ENCODE measurements around the gene TAF1B. TPM values are rescaled to one million over a fixed set of nuclear protein-coding genes. Genes with fewer than 3 reads are reported as not detected.
A peak's percentile ranks its signal among the peaks of the same experiment; 100 is the strongest.

Gene TAF1B
- total RNA-seq, 5 donors from 2014 or later (not counting 1 experiment from before 2014, with no cell fraction given): 9.2 to 21.7 (median 15.2) TPM

- no peaks in the 10 kb centered on the region for H3K9me3 ChIP-seq
- no peak overlapping the region for H3K27ac ChIP-seq (ENCODE audit: low read length)
- H3K27me3 Mint-ChIP-seq: peaks cover 0 to 1% of the 10 kb centered on the region in 2 donors
- ChIA-PET POLR2A (no interaction called here), CTCF (interaction anchor here in 1 of 2 donors (0.7 kb wide), 1 partner anchor 108 kb away, joined by 6 read pairs; no protein-coding TSS in a partner anchor)
- no peak for ATAC-seq (replicated peaks in 1 of 4)
- no peaks in the 10 kb centered on the region for H3K36me3 ChIP-seq (ENCODE audit: control insufficient read depth in 2 of 2, extremely low read depth in 1 of 2, insufficient read depth in 1 of 2, low read length in 1 of 2)
- no peak for DNase-seq
- no peak overlapping the region for H3K4me3 ChIP-seq (ENCODE audit: control insufficient read depth in 1 of 2, extremely low read depth in 1 of 2, low read length in 1 of 2)
- 93% methylated on average over 7 of the region's 8 CpGs for WGBS (ENCODE audit: insufficient coverage)
- no peak overlapping the region for H3K27ac Mint-ChIP-seq
- H3K27me3 ChIP-seq (replicated peaks in 1 of 2; ENCODE audit: control insufficient read depth in 2 of 2, extremely low read depth in 1 of 2, insufficient read depth in 2 of 2, low read length in 1 of 2): peaks cover 0 to 11% of the 10 kb centered on the region in 2 experiments
- peaks cover 6 to 48% of the 10 kb centered on the region in 2 experiments for H3K4me1 ChIP-seq (ENCODE audit: control insufficient read depth in 1 of 2, extremely low read depth in 1 of 2, insufficient read depth in 2 of 2, low read length in 2 of 2)
- no peaks in the 10 kb centered on the region for H3K9me3 Mint-ChIP-seq
- no peaks in the 10 kb centered on the region for H3K36me3 Mint-ChIP-seq
- H3K4me3 Mint-ChIP-seq: no peak overlapping the region
- peaks cover 17 to 40% (median 25%) of the 10 kb centered on the region in 3 donors for H3K4me1 Mint-ChIP-seq
Observed at GRCh38 chr2:9802576-9802993, 40.7 kb upstream of the TAF1B start.

DNA sequence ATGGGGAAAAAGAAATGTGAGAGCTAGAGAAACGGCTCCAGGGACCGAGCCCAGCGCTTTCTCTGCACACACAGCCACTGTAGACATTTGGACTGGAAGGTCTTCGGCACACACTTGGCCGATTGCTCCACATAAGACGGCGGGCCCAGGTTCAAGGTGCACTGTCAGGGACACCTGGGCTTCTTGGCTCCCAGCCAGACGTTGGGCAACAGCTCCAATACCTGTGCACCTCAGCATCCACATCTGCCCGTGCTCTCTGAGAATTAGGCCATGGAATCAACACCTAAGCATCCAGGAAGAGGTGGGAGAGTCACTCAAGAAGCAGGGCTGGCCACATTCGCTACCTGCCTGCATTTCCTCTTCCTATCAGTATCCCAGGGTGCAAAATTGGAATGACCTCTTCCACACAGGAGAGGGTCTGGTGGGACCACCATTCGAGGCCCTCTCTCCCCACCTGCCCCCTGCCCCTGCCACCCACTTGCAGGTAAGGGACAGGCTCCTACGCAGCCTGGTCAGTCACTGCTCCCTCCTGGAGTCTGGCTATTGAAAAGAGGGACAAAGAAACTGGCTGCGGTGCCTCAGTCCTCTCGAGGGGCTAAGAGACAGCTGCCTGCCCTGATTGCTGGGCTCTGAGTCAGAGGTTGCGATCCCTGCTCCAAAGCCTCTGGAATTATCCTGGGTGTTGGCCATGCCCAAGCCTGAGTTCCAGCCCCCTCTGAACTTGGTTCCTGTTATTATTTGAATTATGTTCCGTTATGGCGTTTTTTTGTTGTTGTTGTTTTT is 40.1 kb upstream of the TAF1B start:
- H3K4me3 Mint-ChIP-seq: no peak overlapping the region
- no peak for ATAC-seq (replicated peaks in 1 of 4)

DNA sequence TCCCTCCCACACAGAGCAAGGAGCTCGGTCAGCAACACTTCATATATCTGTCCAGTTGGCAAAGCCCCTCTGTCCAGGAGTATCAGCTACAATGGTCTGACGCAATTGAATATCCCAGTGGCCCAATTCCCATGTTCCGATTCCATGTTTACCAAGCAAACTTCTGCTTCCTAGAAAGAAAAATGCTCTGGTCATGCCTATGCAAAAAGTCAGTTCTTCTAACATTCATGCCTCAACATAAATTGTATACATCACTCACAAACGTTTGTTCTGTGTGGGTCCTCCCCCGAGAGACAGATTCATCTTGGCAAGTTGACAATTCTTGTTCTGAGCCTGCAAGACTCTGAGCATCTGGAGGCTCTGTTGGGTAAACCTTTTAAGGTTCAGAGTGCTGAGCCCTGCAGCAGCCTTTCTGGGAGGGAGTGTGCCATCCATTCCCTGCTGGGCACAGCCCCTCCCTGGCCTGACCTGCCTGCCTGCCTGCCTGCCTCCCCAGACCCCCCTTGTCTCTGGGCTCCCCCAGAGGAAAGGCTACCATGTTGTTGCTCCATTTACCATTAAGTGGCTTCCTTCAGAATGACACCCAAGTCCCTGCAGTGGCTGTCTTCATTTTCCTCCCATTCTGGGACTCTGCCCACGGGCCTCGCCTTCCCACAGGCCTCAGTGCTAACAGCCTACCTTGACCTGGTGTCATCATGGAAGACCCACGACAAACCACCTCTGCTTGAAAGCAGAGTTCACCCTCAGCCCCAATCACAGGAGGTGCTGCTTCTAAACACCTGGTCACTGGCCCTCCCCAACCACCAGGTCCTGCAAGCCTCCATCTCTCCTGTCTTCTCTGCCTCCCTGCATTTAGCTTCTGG is 37.6 kb upstream of the TAF1B start:
- Mint-ChIP-seq H3K4me3 (no peak overlapping the region), H3K9me3 (no peaks in the 10 kb centered on the region), H3K27ac (no peak overlapping the region)

More for the DNA sequence above, 40.1 kb upstream of the TAF1B start:
- H3K4me1 ChIP-seq (ENCODE audit: control insufficient read depth in 1 of 2, extremely low read depth in 1 of 2, insufficient read depth in 2 of 2, low read length in 2 of 2): peaks cover 6 to 46% of the 10 kb centered on the region in 2 experiments
- peaks cover 17 to 36% (median 25%) of the 10 kb centered on the region in 3 donors for H3K4me1 Mint-ChIP-seq
- no peaks in the 10 kb centered on the region for H3K36me3 Mint-ChIP-seq
- H3K27ac ChIP-seq (ENCODE audit: low read length): no peak overlapping the region
- ChIA-PET POLR2A (no interaction called here), CTCF (interaction anchor here in 1 of 2 donors (0.6 kb wide), 1 partner anchor 140 kb away, joined by 5 read pairs; no protein-coding TSS in a partner anchor)
- peak in 1 of 35 experiments; percentile 17 for DNase-seq
- no peak overlapping the region for H3K27ac Mint-ChIP-seq
- no peaks in the 10 kb centered on the region for H3K9me3 ChIP-seq
- WGBS (ENCODE audit: insufficient coverage): 79% methylated on average over 13 of the region's 17 CpGs
- no peaks in the 10 kb centered on the region for H3K9me3 Mint-ChIP-seq
- H3K36me3 ChIP-seq (ENCODE audit: control insufficient read depth in 2 of 2, extremely low read depth in 1 of 2, insufficient read depth in 1 of 2, low read length in 1 of 2): no peaks in the 10 kb centered on the region
- H3K27me3 Mint-ChIP-seq: peaks cover 0 to 1% of the 10 kb centered on the region in 2 donors
- H3K4me3 ChIP-seq (ENCODE audit: control insufficient read depth in 1 of 2, extremely low read depth in 1 of 2, low read length in 1 of 2): no peak overlapping the region
- peaks cover 0 to 14% of the 10 kb centered on the region in 2 experiments for H3K27me3 ChIP-seq (replicated peaks in 1 of 2; ENCODE audit: control insufficient read depth in 2 of 2, extremely low read depth in 1 of 2, insufficient read depth in 2 of 2, low read length in 1 of 2)

DNA sequence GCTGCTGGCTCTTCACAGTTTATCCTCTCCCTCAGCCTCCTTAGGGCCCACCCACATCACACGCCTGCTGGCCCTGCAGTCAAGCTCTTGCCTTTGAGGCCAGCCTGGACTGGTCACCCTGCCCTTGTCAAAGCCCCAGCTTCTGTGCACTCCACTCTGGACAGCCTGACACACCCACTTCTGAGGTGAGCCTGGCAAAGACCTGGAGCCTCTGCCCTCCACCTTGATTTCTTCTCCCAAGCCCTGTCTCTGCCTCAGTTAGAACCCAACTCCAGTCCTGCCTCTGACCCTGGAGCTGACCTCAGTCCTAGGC is 37.0 kb upstream of the TAF1B start:
- Mint-ChIP-seq H3K27ac (no peak overlapping the region), H3K4me1 (peaks cover 0 to 5% (median 2%) of the 10 kb centered on the region in 3 donors)
- 73% methylated on average over 1 of the region's 1 CpG for WGBS (ENCODE audit: insufficient coverage)

More for the DNA sequence above, 37.6 kb upstream of the TAF1B start:
- no peak overlapping the region for H3K4me3 ChIP-seq (ENCODE audit: control insufficient read depth in 1 of 2, extremely low read depth in 1 of 2, low read length in 1 of 2)
- H3K4me1 Mint-ChIP-seq: peaks cover 0 to 11% (median 6%) of the 10 kb centered on the region in 3 donors
- no peaks in the 10 kb centered on the region for H3K36me3 Mint-ChIP-seq
- H3K4me1 ChIP-seq (ENCODE audit: control insufficient read depth in 1 of 2, extremely low read depth in 1 of 2, insufficient read depth in 2 of 2, low read length in 2 of 2): peaks cover 0 to 21% of the 10 kb centered on the region in 2 experiments
- ChIA-PET POLR2A (no interaction called here), CTCF (interaction anchor here in 1 of 2 donors (0.6 kb wide), 1 partner anchor 27 kb away, joined by 3 read pairs; no protein-coding TSS in a partner anchor)
- ATAC-seq (replicated peaks in 1 of 4) (no peak), DNase-seq (peak in 1 of 35 experiments; percentile 12)
- H3K9me3 ChIP-seq: no peaks in the 10 kb centered on the region
- H3K27me3 Mint-ChIP-seq: no peaks in the 10 kb centered on the region
- H3K36me3 ChIP-seq (ENCODE audit: control insufficient read depth in 2 of 2, extremely low read depth in 1 of 2, insufficient read depth in 1 of 2, low read length in 1 of 2): no peaks in the 10 kb centered on the region
- no peak overlapping the region for H3K27ac ChIP-seq (ENCODE audit: low read length)
- H3K27me3 ChIP-seq (replicated peaks in 1 of 2; ENCODE audit: control insufficient read depth in 2 of 2, extremely low read depth in 1 of 2, insufficient read depth in 2 of 2, low read length in 1 of 2): peaks cover 0 to 16% of the 10 kb centered on the region in 2 experiments
- WGBS (ENCODE audit: insufficient coverage): 68% methylated on average over 8 of the region's 8 CpGs

GRCh38 chr2:9806656-9807055 is 36.6 kb upstream of the TAF1B start:
- Mint-ChIP-seq H3K9me3 (no peaks in the 10 kb centered on the region), H3K4me1 (peaks cover 0 to 2% (median 0%) of the 10 kb centered on the region in 3 donors), H3K36me3 (no peaks in the 10 kb centered on the region), H3K27me3 (no peaks in the 10 kb centered on the region), H3K27ac (no peak overlapping the region), H3K4me3 (no peak overlapping the region)
- ChIA-PET CTCF (no interaction called here), POLR2A (no interaction called here)
- H3K36me3 ChIP-seq (ENCODE audit: control insufficient read depth in 2 of 2, extremely low read depth in 1 of 2, insufficient read depth in 1 of 2, low read length in 1 of 2): no peaks in the 10 kb centered on the region
- H3K4me3 ChIP-seq (ENCODE audit: control insufficient read depth in 1 of 2, extremely low read depth in 1 of 2, low read length in 1 of 2): no peak overlapping the region
- H3K4me1 ChIP-seq (ENCODE audit: control insufficient read depth in 1 of 2, extremely low read depth in 1 of 2, insufficient read depth in 2 of 2, low read length in 2 of 2): peaks cover 0 to 11% of the 10 kb centered on the region in 2 experiments
- H3K9me3 ChIP-seq: no peaks in the 10 kb centered on the region
- ATAC-seq (replicated peaks in 1 of 4) (no peak), DNase-seq (no peak)
- WGBS (ENCODE audit: insufficient coverage): 89% methylated on average over 11 of the region's 12 CpGs
- no peak overlapping the region for H3K27ac ChIP-seq (ENCODE audit: low read length)
- H3K27me3 ChIP-seq (replicated peaks in 1 of 2; ENCODE audit: control insufficient read depth in 2 of 2, extremely low read depth in 1 of 2, insufficient read depth in 2 of 2, low read length in 1 of 2): peaks cover 0 to 13% of the 10 kb centered on the region in 2 experiments

More for the DNA sequence above, 37.0 kb upstream of the TAF1B start:
- H3K4me3 ChIP-seq (ENCODE audit: control insufficient read depth in 1 of 2, extremely low read depth in 1 of 2, low read length in 1 of 2): no peak overlapping the region
- ATAC-seq (replicated peaks in 1 of 4) (no peak), DNase-seq (peak in 1 of 35 experiments; percentile 18)
- H3K27me3 ChIP-seq (replicated peaks in 1 of 2; ENCODE audit: control insufficient read depth in 2 of 2, extremely low read depth in 1 of 2, insufficient read depth in 2 of 2, low read length in 1 of 2): peaks cover 0 to 15% of the 10 kb centered on the region in 2 experiments
- H3K27ac ChIP-seq (ENCODE audit: low read length): no peak overlapping the region
- Mint-ChIP-seq H3K9me3 (no peaks in the 10 kb centered on the region), H3K36me3 (no peaks in the 10 kb centered on the region), H3K27me3 (no peaks in the 10 kb centered on the region), H3K4me3 (no peak overlapping the region)
- peaks cover 0 to 15% of the 10 kb centered on the region in 2 experiments for H3K4me1 ChIP-seq (ENCODE audit: control insufficient read depth in 1 of 2, extremely low read depth in 1 of 2, insufficient read depth in 2 of 2, low read length in 2 of 2)
- no peaks in the 10 kb centered on the region for H3K36me3 ChIP-seq (ENCODE audit: control insufficient read depth in 2 of 2, extremely low read depth in 1 of 2, insufficient read depth in 1 of 2, low read length in 1 of 2)
- ChIA-PET POLR2A (no interaction called here), CTCF (interaction anchor here in 1 of 2 donors (0.6 kb wide), 1 partner anchor 28 kb away, joined by 3 read pairs; no protein-coding TSS in a partner anchor)
- H3K9me3 ChIP-seq: no peaks in the 10 kb centered on the region

DNA sequence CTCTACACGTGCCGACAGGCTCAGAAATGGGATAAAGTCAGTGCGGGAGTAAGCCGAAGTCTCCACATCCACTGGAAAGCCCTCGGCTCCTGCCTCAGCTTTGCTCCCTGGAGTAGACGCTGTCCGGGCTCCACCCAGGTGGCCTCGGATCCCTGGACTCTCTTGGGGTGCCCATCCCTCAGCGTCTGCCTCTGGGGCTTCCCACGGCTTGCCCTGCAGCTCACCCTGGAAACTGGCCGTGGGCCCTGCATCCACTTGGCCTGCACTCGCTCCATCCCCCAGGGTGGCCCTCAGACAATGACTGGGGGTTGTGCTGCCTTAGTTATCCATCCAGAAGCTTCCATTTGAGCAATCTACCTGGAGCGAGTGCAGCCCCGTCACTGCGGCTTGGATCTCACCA is 36.2 kb upstream of the TAF1B start:
- 91% methylated on average over 15 of the region's 15 CpGs for WGBS (ENCODE audit: insufficient coverage)
- H3K4me3 Mint-ChIP-seq: no peak overlapping the region
- no peak overlapping the region for H3K27ac Mint-ChIP-seq
- ChIA-PET POLR2A (no interaction called here), CTCF (no interaction called here)
- no peaks in the 10 kb centered on the region for H3K9me3 Mint-ChIP-seq
- Histone ChIP-seq H3K4me3 (ENCODE audit: control insufficient read depth in 1 of 2, extremely low read depth in 1 of 2, low read length in 1 of 2) (no peak overlapping the region), H3K9me3 (no peaks in the 10 kb centered on the region), H3K27me3 (replicated peaks in 1 of 2; ENCODE audit: control insufficient read depth in 2 of 2, extremely low read depth in 1 of 2, insufficient read depth in 2 of 2, low read length in 1 of 2) (peaks cover 0 to 13% of the 10 kb centered on the region in 2 experiments), H3K4me1 (ENCODE audit: control insufficient read depth in 1 of 2, extremely low read depth in 1 of 2, insufficient read depth in 2 of 2, low read length in 2 of 2) (peaks cover 0 to 7% of the 10 kb centered on the region in 2 experiments), H3K36me3 (ENCODE audit: control insufficient read depth in 2 of 2, extremely low read depth in 1 of 2, insufficient read depth in 1 of 2, low read length in 1 of 2) (no peaks in the 10 kb centered on the region), H3K27ac (ENCODE audit: low read length) (no peak overlapping the region)
- H3K36me3 Mint-ChIP-seq: no peaks in the 10 kb centered on the region
- no peaks in the 10 kb centered on the region for H3K27me3 Mint-ChIP-seq
- no peaks in the 10 kb centered on the region for H3K4me1 Mint-ChIP-seq
- ATAC-seq (replicated peaks in 1 of 4) (no peak), DNase-seq (peak in 1 of 35 experiments; percentile 18)
